ENCODE measurements around the gene PAK6. TPM values are rescaled to one million over a fixed set of nuclear protein-coding genes. Genes with fewer than 3 reads are reported as not detected.

The PAK6 gene
- polyA plus RNA-seq, 3 donors: 0.03 TPM; not detected in 2

GRCh38 chr15:40277471-40277870 lies 38.6 kb downstream of the PAK6 start:
- TF ChIP-seq, protein P1, sequence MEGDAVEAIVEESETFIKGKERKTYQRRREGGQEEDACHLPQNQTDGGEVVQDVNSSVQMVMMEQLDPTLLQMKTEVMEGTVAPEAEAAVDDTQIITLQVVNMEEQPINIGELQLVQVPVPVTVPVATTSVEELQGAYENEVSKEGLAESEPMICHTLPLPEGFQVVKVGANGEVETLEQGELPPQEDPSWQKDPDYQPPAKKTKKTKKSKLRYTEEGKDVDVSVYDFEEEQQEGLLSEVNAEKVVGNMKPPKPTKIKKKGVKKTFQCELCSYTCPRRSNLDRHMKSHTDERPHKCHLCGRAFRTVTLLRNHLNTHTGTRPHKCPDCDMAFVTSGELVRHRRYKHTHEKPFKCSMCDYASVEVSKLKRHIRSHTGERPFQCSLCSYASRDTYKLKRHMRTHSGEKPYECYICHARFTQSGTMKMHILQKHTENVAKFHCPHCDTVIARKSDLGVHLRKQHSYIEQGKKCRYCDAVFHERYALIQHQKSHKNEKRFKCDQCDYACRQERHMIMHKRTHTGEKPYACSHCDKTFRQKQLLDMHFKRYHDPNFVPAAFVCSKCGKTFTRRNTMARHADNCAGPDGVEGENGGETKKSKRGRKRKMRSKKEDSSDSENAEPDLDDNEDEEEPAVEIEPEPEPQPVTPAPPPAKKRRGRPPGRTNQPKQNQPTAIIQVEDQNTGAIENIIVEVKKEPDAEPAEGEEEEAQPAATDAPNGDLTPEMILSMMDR (IDR thresholded peaks at IDR 0.05): no peak
- peak; percentile 42 to 78 (median 71) for DNase-seq
- no peaks in the 10 kb centered on the region for H3K9me3 ChIP-seq (replicated peaks in 1 of 2; ENCODE audit: control insufficient read depth in 1 of 2, insufficient read depth in 1 of 2, low read length in 2 of 2)
- Mint-ChIP-seq H3K36me3 (peaks cover 0 to 1% of the 10 kb centered on the region in 2 donors), H3K27ac (peak overlapping the region in 3 of 7 donors; percentile 21 to 82 (median 65)), H3K27me3 (ENCODE audit: low read depth in 3 of 3) (peaks cover 23 to 37% (median 36%) of the 10 kb centered on the region in 3 donors), H3K4me3 (peak overlapping the region; percentile 66 to 87), H3K4me1 (peaks cover 44% of the 10 kb centered on the region), H3K9me3 (peaks cover 0 to 5% (median 0%) of the 10 kb centered on the region in 7 donors)
- H3K4me3 ChIP-seq (replicated peaks in 1 of 3; ENCODE audit: low read depth in 2 of 3, low read length in 3 of 3): peak overlapping the region in 2 of 3 experiments; percentile 11 to 60
- intact Hi-C loops (cut with micrococcal nuclease): loop anchor here (5.0 to 10.0 kb wide), 5 partner anchors 35 to 493 kb away; partner anchors contain the start of gene FSIP1 (in 1 of the 2)
- peak overlapping the region; percentile 36 for H2AFZ ChIP-seq (ENCODE audit: insufficient read depth, low read depth, low read length, poor library complexity, severe bottlenecking)
- H3K27ac ChIP-seq (ENCODE audit: low read depth in 1 of 2, low read length in 2 of 2): no peak overlapping the region
- 10% methylated on average over 2 of the region's 16 CpGs for WGBS (ENCODE audit: insufficient coverage)
- peak overlapping the region; percentile 13 for H3K9ac ChIP-seq (ENCODE audit: insufficient read depth, low read length, poor library complexity, severe bottlenecking)
- H4K20me1 ChIP-seq (ENCODE audit: insufficient read depth, low read length): no peaks in the 10 kb centered on the region
- H3K79me2 ChIP-seq (ENCODE audit: insufficient read depth, low read length): no peaks in the 10 kb centered on the region
- no peaks in the 10 kb centered on the region for H3K36me3 ChIP-seq (replicated peaks in 1 of 2; ENCODE audit: control insufficient read depth in 1 of 2, insufficient read depth in 2 of 2, low read length in 2 of 2)
- H3K4me2 ChIP-seq (replicated peaks; ENCODE audit: extremely low read depth, low read length, poor library complexity, severe bottlenecking): peak overlapping the region; percentile 64
- peaks cover 9 to 18% of the 10 kb centered on the region in 2 donors for H3K27me3 ChIP-seq (ENCODE audit: control insufficient read depth in 2 of 2, insufficient read depth in 2 of 2, low read length in 2 of 2)
- peaks cover 52 to 66% of the 10 kb centered on the region in 2 donors for H3K4me1 ChIP-seq (ENCODE audit: control insufficient read depth in 1 of 2, insufficient read depth in 2 of 2, low read length in 2 of 2)

- intact Hi-C loops (cut with micrococcal nuclease): loop anchor here (5.0 to 10.0 kb wide), 5 partner anchors 34 to 493 kb away; partner anchors contain the start of gene FSIP1 (in 1 of the 2)
- H3K79me2 ChIP-seq (ENCODE audit: insufficient read depth, low read length): no peaks in the 10 kb centered on the region
- Mint-ChIP-seq H3K4me3 (peak overlapping the region; percentile 66 to 87), H3K27me3 (ENCODE audit: low read depth in 3 of 3) (peaks cover 23 to 43% (median 36%) of the 10 kb centered on the region in 3 donors), H3K27ac (no peak overlapping the region), H3K36me3 (peaks cover 0 to 1% of the 10 kb centered on the region in 2 donors), H3K9me3 (peaks cover 0 to 5% (median 0%) of the 10 kb centered on the region in 7 donors), H3K4me1 (peaks cover 45% of the 10 kb centered on the region)
- no peaks in the 10 kb centered on the region for H4K20me1 ChIP-seq (ENCODE audit: insufficient read depth, low read length)
- TF ChIP-seq, protein P1 (IDR thresholded peaks at IDR 0.05): no peak
- H3K27me3 ChIP-seq (ENCODE audit: control insufficient read depth in 2 of 2, insufficient read depth in 2 of 2, low read length in 2 of 2): peaks cover 9 to 20% of the 10 kb centered on the region in 2 donors
- no peaks in the 10 kb centered on the region for H3K9me3 ChIP-seq (replicated peaks in 1 of 2; ENCODE audit: control insufficient read depth in 1 of 2, insufficient read depth in 1 of 2, low read length in 2 of 2)
- peak overlapping the region; percentile 64 for H3K4me2 ChIP-seq (replicated peaks; ENCODE audit: extremely low read depth, low read length, poor library complexity, severe bottlenecking)
- H3K27ac ChIP-seq (ENCODE audit: low read depth in 1 of 2, low read length in 2 of 2): no peak overlapping the region
- 82% methylated on average over 7 of the region's 10 CpGs for WGBS (ENCODE audit: insufficient coverage)
- no peaks in the 10 kb centered on the region for H3K36me3 ChIP-seq (replicated peaks in 1 of 2; ENCODE audit: control insufficient read depth in 1 of 2, insufficient read depth in 2 of 2, low read length in 2 of 2)
- peak overlapping the region in 1 of 3 experiments; percentile 60 for H3K4me3 ChIP-seq (replicated peaks in 1 of 3; ENCODE audit: low read depth in 2 of 3, low read length in 3 of 3)
- H3K4me1 ChIP-seq (ENCODE audit: control insufficient read depth in 1 of 2, insufficient read depth in 2 of 2, low read length in 2 of 2): peaks cover 56 to 72% of the 10 kb centered on the region in 2 donors
- H3K9ac ChIP-seq (ENCODE audit: insufficient read depth, low read length, poor library complexity, severe bottlenecking): no peak overlapping the region
- peak overlapping the region; percentile 36 for H2AFZ ChIP-seq (ENCODE audit: insufficient read depth, low read depth, low read length, poor library complexity, severe bottlenecking)
- DNase-seq: no peak
Measured at GRCh38 chr15:40278026-40278425, 39.2 kb downstream of the PAK6 start.
